ENCODE data around the gene EEF1AKMT4.
"Not testable (repeated sequence)": the region's sequence is repeated elsewhere in the genome, so short reads cannot be mapped to it uniquely, and the experiment has no call there.

DNA sequence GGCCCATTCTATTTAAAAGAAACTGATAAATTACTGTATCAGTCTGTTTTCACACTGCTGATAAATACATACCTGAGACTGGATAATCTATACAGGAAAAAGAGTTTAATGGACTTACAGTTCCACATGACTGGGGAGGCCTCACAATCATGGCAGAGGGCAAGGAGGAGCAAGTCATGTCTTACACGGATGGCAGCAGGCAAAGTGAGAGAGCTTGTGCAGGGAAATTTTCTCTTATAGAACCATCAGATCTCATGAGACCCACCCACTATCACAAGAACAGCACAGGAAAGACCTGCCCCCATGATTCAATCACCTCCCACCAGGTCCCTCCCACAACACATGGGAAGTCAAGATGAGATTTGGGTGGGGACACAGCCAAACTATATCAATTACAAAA, 17.8 kb downstream of the EEF1AKMT4 start:
- TF ChIP-seq, protein P1, sequence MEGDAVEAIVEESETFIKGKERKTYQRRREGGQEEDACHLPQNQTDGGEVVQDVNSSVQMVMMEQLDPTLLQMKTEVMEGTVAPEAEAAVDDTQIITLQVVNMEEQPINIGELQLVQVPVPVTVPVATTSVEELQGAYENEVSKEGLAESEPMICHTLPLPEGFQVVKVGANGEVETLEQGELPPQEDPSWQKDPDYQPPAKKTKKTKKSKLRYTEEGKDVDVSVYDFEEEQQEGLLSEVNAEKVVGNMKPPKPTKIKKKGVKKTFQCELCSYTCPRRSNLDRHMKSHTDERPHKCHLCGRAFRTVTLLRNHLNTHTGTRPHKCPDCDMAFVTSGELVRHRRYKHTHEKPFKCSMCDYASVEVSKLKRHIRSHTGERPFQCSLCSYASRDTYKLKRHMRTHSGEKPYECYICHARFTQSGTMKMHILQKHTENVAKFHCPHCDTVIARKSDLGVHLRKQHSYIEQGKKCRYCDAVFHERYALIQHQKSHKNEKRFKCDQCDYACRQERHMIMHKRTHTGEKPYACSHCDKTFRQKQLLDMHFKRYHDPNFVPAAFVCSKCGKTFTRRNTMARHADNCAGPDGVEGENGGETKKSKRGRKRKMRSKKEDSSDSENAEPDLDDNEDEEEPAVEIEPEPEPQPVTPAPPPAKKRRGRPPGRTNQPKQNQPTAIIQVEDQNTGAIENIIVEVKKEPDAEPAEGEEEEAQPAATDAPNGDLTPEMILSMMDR (IDR thresholded peaks at IDR 0.05) = not testable (repeated sequence)
- not testable (repeated sequence) for TF ChIP-seq POLR2A (IDR thresholded peaks at IDR 0.05)
